T-cell (primary cell): ENCODE results near the gene MRPL41. TPM values are rescaled to one million over a fixed set of nuclear protein-coding genes. Genes with fewer than 3 reads are reported as not detected.

Source experiments
- ATAC-seq, 4 experiments: fragments of 200-7000 bp in 3 of 4; fragments of 150-1000 bp in 1 of 4; cut with Tn5 transposase; replicated peaks in 1 of 4; 1 replicate in 3 of 4; 2 replicates in 1 of 4; pipeline ENCODE4 v1.10.0; 2021; ENCODE audit warnings: moderate library complexity in 3 of 4, mild to moderate bottlenecking in 2 of 4, moderate number of reproducible peaks in 1 of 4
- CTCF ChIA-PET, 2 donors: fragments of 300-600 bp; sonication (Branson Sonifier 250); formaldehyde crosslinking; loops; one replicate each; lab custom pipeline; 2022; ENCODE audit warnings: antibody characterized with exemption in 2 of 2; lab: Charles Lee
- POLR2A ChIA-PET, 2 donors: fragments of 300-600 bp; sonication (Branson Sonifier 250); formaldehyde crosslinking; loops; one replicate each; lab custom pipeline; 2022; ENCODE audit warnings: antibody characterized with exemption in 2 of 2; lab: Charles Lee
- DNase-seq, 35 experiments: peaks; one replicate each; pipeline versions ENCODE4 v3.0.0 to v3.0.0-alpha.2; 2013 to 2023
- H3K27ac ChIP-seq: one replicate; pipeline ENCODE4 v1.5.1; 2013; ENCODE audit warnings: low read length
- H3K27me3 ChIP-seq, 2 experiments: replicated peaks in 1 of 2; 1 replicate in 1 of 2; 2 replicates in 1 of 2; pipeline versions ENCODE4 v1.6.1 to v1.7.0; 2013; ENCODE audit warnings: low read length in 1 of 2, mixed read lengths in 1 of 2; ENCODE audit not compliant: control insufficient read depth in 2 of 2, insufficient read depth in 2 of 2; ENCODE audit errors: extremely low read depth in 1 of 2
- H3K36me3 ChIP-seq, 2 donors: 1 replicate in 1 of 2; 2 replicates in 1 of 2; pipeline versions ENCODE4 v1.6.1 to v1.7.0; 2013; ENCODE audit warnings: low read length in 1 of 2; ENCODE audit not compliant: control insufficient read depth in 2 of 2, insufficient read depth in 1 of 2; ENCODE audit errors: extremely low read depth in 1 of 2
- H3K4me1 ChIP-seq, 2 experiments: 1 replicate in 1 of 2; 2 replicates in 1 of 2; pipeline versions ENCODE4 v1.6.1 to v1.7.0; 2013; ENCODE audit warnings: low read length in 2 of 2, mixed read lengths in 1 of 2; ENCODE audit not compliant: insufficient read depth in 2 of 2, control insufficient read depth in 1 of 2; ENCODE audit errors: extremely low read depth in 1 of 2
- H3K4me3 ChIP-seq, 2 donors: 1 replicate in 1 of 2; 2 replicates in 1 of 2; pipeline versions ENCODE4 v1.5.1 to v1.7.0; 2013; ENCODE audit warnings: mild to moderate bottlenecking in 2 of 2, low read length in 1 of 2, moderate library complexity in 1 of 2; ENCODE audit not compliant: control insufficient read depth in 1 of 2; ENCODE audit errors: extremely low read depth in 1 of 2
- H3K9me3 ChIP-seq: 2 replicates; pipeline ENCODE4 v1.7.0; 2013
- H3K27ac Mint-ChIP-seq, 2 donors: one replicate each; pipeline ENCODE4 v1.8.0; 2020 to 2021; ENCODE audit warnings: mild to moderate bottlenecking in 2 of 2, mixed read lengths in 2 of 2
- H3K27me3 Mint-ChIP-seq, 2 donors: one replicate each; pipeline ENCODE4 v1.8.0; 2021 to 2022; ENCODE audit warnings: mixed read lengths in 2 of 2
- H3K36me3 Mint-ChIP-seq: one replicate; pipeline ENCODE4 v1.8.0; 2021; ENCODE audit warnings: mixed read lengths
- H3K4me1 Mint-ChIP-seq, 3 donors: one replicate each; pipeline ENCODE4 v1.8.0; 2020 to 2022; ENCODE audit warnings: mixed read lengths in 3 of 3, mild to moderate bottlenecking in 1 of 3
- H3K4me3 Mint-ChIP-seq, 3 donors: one replicate each; pipeline ENCODE4 v1.8.0; 2020 to 2022; ENCODE audit warnings: mild to moderate bottlenecking in 3 of 3, mixed read lengths in 3 of 3, moderate library complexity in 3 of 3
- H3K9me3 Mint-ChIP-seq, 3 donors: one replicate each; pipeline ENCODE4 v1.8.0; 2020 to 2022; ENCODE audit warnings: mixed read lengths in 3 of 3
- WGBS: methylation state at CpG from one replicate; pipeline ENCODE4 v1.1.5; 2013; ENCODE audit warnings: missing lambda C conversion rate; ENCODE audit not compliant: insufficient coverage; 5-methylcytosine and 5-hydroxymethylcytosine counted together
- total RNA-seq, 35 experiments: library from RNA in 6 of 35; stranded (reverse) in 6 of 35; fragments of 120-200 nt in 1 of 35; gene quantifications; one replicate each; pipeline versions ENCODE4 v1.2.1 to v1.2.4 and lab custom pipeline; 2013 to 2026

The MRPL41 gene
- total RNA-seq, 5 donors from 2014 or later (not counting 1 experiment from before 2014, with no cell fraction given), result 33.0 to 158 (median 85.4) TPM

DNA sequence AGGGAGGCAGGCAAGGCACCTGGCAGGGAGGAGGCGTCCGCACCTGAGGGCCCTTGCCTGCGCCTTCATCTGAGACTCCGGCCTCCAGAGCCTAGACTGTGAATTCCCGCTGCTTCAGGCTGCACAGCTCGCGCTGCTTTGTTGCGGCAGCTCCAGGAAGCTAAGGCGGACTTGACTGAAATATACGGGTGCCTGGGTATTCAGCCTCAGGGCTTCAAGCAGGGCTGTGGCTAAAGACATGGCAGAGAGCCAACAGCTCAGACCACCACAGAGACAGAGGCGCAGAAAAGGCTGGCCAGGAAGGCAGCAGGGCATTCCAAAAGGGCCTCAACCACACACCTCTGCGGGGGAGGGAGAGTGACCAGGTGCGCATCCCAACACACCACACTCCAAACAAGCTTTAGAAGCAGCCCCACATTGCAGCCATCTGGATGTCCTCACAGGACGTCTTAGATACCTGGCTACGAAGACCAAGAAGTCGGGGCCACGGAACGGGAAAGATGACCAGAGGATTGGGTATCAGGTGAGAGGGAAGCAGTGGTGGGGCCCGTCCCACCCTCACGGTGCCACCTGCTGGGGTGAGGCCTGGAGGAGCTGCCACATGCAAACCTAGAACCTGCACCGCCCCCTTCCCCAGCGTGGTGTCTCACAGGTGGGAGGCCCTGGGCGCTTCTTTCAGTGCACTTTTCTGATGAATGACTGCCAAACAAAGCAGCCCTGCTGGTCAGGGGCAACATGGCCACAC, 28.7 kb downstream of the MRPL41 start:
- WGBS, result 88% methylated on average over 22 of the region's 23 CpGs
- peaks cover 9 to 32% of the 10 kb centered on the region in 2 experiments for H3K4me1 ChIP-seq
- CTCF ChIA-PET, result interaction anchor here (0.5 to 2.5 kb wide), 3 partner anchors 10 to 702 kb away, joined by 3 to 6 read pairs (median 5); partner anchors contain the start of gene ZMYND19 (in 1 of the 2)
- H3K27ac ChIP-seq, result no peak overlapping the region
- H3K27me3 ChIP-seq, result no peaks in the 10 kb centered on the region
- DNase-seq, result no peak
- no peak overlapping the region for H3K4me3 ChIP-seq
- H3K27me3 Mint-ChIP-seq, result no peaks in the 10 kb centered on the region
- ATAC-seq, result no peak
- H3K36me3 Mint-ChIP-seq, result peaks cover 20% of the 10 kb centered on the region
- no peaks in the 10 kb centered on the region for H3K9me3 Mint-ChIP-seq
- peaks cover 25 to 33% (median 31%) of the 10 kb centered on the region in 3 donors for H3K4me1 Mint-ChIP-seq
- H3K9me3 ChIP-seq, result no peaks in the 10 kb centered on the region
- H3K4me3 Mint-ChIP-seq, result peak overlapping the region in 1 of 3 donors; percentile 75
- peaks cover 7 to 23% of the 10 kb centered on the region in 2 donors for H3K36me3 ChIP-seq
- POLR2A ChIA-PET, result no interaction called here
- no peak overlapping the region for H3K27ac Mint-ChIP-seq

DNA sequence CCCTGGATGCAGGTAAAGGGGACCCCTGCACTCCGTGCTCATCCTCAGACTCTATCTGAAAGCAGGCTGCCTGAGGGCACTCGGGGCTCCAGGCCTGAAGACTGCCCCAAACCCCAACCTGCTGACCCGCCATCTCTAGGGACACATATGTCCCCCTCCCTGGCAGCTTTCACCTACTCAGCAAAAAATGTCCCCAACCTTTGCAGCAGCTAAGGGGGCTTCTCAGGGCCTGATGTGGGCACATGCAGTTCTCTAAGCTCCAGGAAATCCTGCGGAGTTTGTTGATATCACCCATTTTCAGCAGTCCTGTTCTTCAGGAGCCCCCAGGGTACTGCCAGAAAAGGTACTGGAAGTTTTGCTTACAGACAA, 29.3 kb downstream of the MRPL41 start:
- Histone ChIP-seq H3K36me3 (peaks cover 9 to 24% of the 10 kb centered on the region in 2 donors), H3K9me3 (no peaks in the 10 kb centered on the region), H3K4me1 (peaks cover 9 to 30% of the 10 kb centered on the region in 2 experiments), H3K4me3 (no peak overlapping the region), H3K27ac (no peak overlapping the region), H3K27me3 (no peaks in the 10 kb centered on the region)
- DNase-seq, result no peak
- Mint-ChIP-seq H3K27me3 (no peaks in the 10 kb centered on the region), H3K27ac (no peak overlapping the region), H3K4me1 (peaks cover 19 to 27% (median 26%) of the 10 kb centered on the region in 3 donors), H3K36me3 (peaks cover 15% of the 10 kb centered on the region), H3K9me3 (no peaks in the 10 kb centered on the region), H3K4me3 (no peak overlapping the region)
- ATAC-seq, result no peak
- ChIA-PET POLR2A (no interaction called here), CTCF (interaction anchor here in 1 of 2 donors (0.5 to 2.5 kb wide), 2 partner anchors 10 to 702 kb away, joined by 3 to 6 read pairs; partner anchors contain the start of gene ZMYND19)
- 100% methylated on average over 4 of the region's 4 CpGs for WGBS

GRCh38 chr9:137581361-137582285, 29.9 kb downstream of the MRPL41 start:
- 94% methylated on average over 19 of the region's 22 CpGs for WGBS
- peaks cover 20% of the 10 kb centered on the region for H3K36me3 Mint-ChIP-seq
- ATAC-seq (no peak), DNase-seq (no peak)
- no peaks in the 10 kb centered on the region for H3K27me3 Mint-ChIP-seq
- no peak overlapping the region for H3K4me3 ChIP-seq
- H3K4me3 Mint-ChIP-seq, result no peak overlapping the region
- H3K9me3 Mint-ChIP-seq, result no peaks in the 10 kb centered on the region
- H3K27ac ChIP-seq, result no peak overlapping the region
- peaks cover 9 to 27% of the 10 kb centered on the region in 2 donors for H3K36me3 ChIP-seq
- ChIA-PET POLR2A (no interaction called here), CTCF (interaction anchor here (0.5 to 2.5 kb wide), 2 partner anchors 9 to 669 kb away, joined by 3 to 6 read pairs; partner anchors contain the start of gene ZMYND19 (in 1 of the 2))
- peaks cover 13 to 22% (median 20%) of the 10 kb centered on the region in 3 donors for H3K4me1 Mint-ChIP-seq
- no peaks in the 10 kb centered on the region for H3K9me3 ChIP-seq
- no peaks in the 10 kb centered on the region for H3K27me3 ChIP-seq
- H3K4me1 ChIP-seq, result peaks cover 9 to 24% of the 10 kb centered on the region in 2 experiments
- no peak overlapping the region for H3K27ac Mint-ChIP-seq

GRCh38 chr9:137582286-137582860, 30.7 kb downstream of the MRPL41 start:
- Histone ChIP-seq H3K36me3 (peaks cover 15 to 34% of the 10 kb centered on the region in 2 donors), H3K27ac (no peak overlapping the region), H3K9me3 (no peaks in the 10 kb centered on the region), H3K4me1 (peaks cover 5 to 16% of the 10 kb centered on the region in 2 experiments), H3K27me3 (no peaks in the 10 kb centered on the region), H3K4me3 (no peak overlapping the region)
- ChIA-PET POLR2A (no interaction called here), CTCF (interaction anchor here in 1 of 2 donors (0.5 kb wide), 1 partner anchor 670 kb away, joined by 3 read pairs; no protein-coding TSS in a partner anchor)
- ATAC-seq (no peak), DNase-seq (peak in 1 of 35 experiments; percentile 32)
- H3K4me3 Mint-ChIP-seq, result no peak overlapping the region
- H3K27me3 Mint-ChIP-seq, result no peaks in the 10 kb centered on the region
- H3K27ac Mint-ChIP-seq, result no peak overlapping the region
- WGBS, result 92% methylated on average over 20 of the region's 20 CpGs
- peaks cover 7 to 16% (median 15%) of the 10 kb centered on the region in 3 donors for H3K4me1 Mint-ChIP-seq
- peaks cover 25% of the 10 kb centered on the region for H3K36me3 Mint-ChIP-seq
- no peaks in the 10 kb centered on the region for H3K9me3 Mint-ChIP-seq

GRCh38 chr9:137583347-137583746, 31.7 kb downstream of the MRPL41 start:
- Mint-ChIP-seq H3K4me3 (no peak overlapping the region), H3K27ac (no peak overlapping the region), H3K4me1 (peaks cover 6 to 17% (median 12%) of the 10 kb centered on the region in 3 donors), H3K27me3 (no peaks in the 10 kb centered on the region), H3K9me3 (no peaks in the 10 kb centered on the region), H3K36me3 (peaks cover 33% of the 10 kb centered on the region)
- H3K4me1 ChIP-seq, result peaks cover 0 to 12% of the 10 kb centered on the region in 2 experiments
- ATAC-seq (no peak), DNase-seq (no peak)
- H3K27ac ChIP-seq, result no peak overlapping the region
- POLR2A ChIA-PET, result interaction anchor here in 1 of 2 donors (0.5 kb wide), 1 partner anchor 133 kb away, joined by 10 read pairs; no protein-coding TSS in a partner anchor
- H3K27me3 ChIP-seq, result no peaks in the 10 kb centered on the region
- H3K4me3 ChIP-seq, result no peak overlapping the region
- CTCF ChIA-PET, result no interaction called here
- peaks cover 16 to 43% of the 10 kb centered on the region in 2 donors for H3K36me3 ChIP-seq
- 96% methylated on average over 10 of the region's 14 CpGs for WGBS
- H3K9me3 ChIP-seq, result no peaks in the 10 kb centered on the region
